NCI-H526 (cell line): ENCODE results near the gene PCYOX1L.

Experiments used
- DNase-seq, 2 experiments: peaks; one replicate each; lab custom pipeline; 2025; lab: John Stamatoyannopoulos, UW

The PCYOX1L gene

DNA sequence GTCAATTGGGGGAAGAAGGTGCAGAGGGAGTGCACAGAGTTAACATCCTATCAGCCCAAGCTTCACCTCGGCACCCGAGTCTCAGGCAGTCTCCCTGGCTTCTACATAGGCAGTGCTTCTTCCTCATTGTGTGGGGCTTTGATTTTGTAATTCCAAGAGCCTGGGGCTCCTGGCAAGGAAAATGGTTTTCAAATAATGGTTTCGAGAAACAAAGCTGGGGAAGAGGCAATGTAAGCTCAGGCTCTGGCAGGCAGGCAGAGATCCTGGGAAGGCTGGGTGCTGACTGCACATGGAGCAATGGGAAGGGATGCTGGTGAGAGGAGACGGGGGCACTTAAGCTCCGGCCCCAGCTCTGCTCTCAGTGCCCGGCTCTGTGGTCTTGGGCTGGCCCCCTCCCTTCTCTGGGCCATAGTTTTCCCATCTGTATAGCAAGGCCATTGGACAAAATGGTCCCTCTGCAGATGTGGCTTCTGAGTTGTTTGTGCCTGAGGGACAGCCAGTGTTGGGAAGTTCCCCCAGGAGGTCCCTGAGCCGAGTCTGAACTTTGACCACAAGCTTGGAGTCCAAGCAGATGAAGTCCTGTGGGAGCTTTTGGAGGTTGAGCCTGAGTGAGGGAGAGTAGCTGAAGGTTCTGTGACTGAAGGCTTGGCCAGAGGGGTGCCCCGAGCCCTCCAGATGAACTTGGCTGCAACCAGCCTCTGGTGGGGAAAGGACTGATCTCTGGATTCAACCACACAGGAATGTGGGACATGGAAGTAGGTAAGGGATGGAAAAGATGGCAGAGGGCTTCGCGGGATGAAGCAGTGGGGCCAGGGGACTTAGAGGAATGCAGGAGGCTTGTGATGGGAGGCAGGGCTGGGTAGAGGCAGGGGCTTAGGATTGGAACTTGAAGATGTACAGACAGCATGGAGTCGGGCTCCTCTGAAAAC lies 49.7 kb downstream of the PCYOX1L start:
- no peak for DNase-seq

DNA sequence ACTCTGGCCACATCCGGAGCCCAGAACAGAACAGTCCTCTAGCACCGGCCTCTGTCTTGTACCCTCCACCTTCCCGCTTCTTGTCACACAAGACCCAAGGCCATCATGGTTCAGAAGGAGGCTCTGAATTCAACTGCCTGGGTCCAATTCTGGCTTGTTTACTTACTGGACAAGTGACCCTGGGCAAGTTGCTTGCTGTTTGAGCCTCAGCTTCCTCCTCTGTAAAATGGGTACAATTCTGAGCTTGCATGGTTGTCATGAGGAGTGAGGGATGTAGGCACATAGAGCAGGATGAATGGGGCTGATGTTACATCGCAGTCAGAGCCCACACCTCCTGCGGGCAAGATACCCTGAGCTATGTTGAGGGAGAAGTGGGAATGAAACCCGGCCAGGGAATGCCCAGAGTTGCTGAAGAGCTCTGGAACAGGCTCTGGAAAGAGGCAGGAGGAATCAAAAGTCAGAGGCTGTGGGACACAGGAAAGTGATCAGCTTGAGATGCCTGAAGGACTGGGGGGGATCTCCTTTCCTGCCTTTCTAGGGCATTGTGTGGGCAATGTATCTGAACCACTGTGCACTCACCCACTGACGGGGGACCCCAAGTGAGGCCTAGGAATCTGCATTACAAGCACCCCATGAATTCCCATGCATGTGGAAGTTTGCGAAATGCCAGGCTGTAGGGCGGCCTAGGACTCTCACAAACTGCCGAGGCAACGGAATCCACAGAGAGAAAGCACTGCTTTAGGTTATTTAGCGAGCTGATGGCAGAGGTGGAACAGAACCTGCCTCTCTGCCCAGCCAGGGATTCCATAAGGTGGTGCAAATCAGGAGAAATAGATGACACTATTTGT lies 50.6 kb downstream of the PCYOX1L start:
- DNase-seq, result no peak

GRCh38 chr5:149409268-149409948 lies 51.6 kb downstream of the PCYOX1L start:
- DNase-seq, result no peak

DNA sequence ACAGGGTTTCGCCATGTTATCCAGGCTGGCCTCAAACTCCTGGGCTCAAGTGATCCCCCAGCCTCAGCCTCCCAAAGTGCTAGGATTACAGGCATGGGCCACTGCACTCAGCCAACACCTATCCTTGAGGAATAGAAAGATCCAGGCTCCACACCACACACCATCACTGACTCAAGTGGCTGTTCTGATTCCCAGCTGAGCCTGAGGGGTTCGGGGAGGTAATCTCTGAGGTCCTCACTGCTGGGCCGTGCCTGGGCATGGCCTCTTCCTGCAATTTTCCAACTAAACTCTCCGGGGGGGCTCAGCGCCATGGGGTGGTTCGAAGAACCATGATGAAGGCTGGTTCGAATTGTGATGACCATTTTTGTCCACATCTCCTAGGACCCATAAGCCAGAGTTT lies 52.2 kb downstream of the PCYOX1L start:
- no peak for DNase-seq

DNA sequence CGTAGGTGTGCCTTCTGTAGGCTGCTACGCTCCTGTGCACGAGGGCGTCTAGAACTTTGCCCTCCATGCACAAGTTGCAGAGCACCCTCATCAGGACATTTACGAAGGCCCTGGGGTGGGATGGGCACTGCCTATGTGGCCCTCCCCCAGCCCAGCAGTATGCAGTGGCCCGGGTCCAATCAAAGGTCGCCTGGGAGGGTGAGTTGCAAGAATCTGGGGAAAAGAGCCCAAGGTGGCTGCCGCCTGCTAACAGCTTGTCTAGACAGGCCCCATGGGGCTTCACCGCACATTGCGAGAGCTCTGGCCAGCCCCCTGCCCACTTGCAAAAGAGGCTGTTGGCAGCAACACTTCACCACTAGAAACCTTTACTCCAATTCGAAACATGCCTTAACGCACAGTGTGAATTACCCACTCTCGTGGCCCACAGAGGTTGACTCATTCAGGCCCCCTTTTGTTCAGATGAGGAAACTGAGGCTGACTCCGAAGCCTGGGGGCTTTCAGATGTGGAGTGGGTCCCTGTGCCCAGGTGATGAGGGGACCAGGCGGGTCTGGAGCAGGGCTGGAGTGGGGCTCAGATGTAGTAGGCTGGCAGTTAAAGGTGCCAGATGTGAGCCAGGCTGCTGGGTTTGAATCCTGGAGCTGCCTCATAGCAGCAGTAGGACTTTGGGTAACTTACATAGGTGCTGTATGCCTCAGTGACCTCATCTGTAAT lies 53.0 kb downstream of the PCYOX1L start:
- no peak for DNase-seq

- no peak for DNase-seq
Observed at GRCh38 chr5:149411738-149412519, 54.1 kb downstream of the PCYOX1L start.

- no peak for DNase-seq
Observed at GRCh38 chr5:149412783-149413476, 55.1 kb downstream of the PCYOX1L start.

DNA sequence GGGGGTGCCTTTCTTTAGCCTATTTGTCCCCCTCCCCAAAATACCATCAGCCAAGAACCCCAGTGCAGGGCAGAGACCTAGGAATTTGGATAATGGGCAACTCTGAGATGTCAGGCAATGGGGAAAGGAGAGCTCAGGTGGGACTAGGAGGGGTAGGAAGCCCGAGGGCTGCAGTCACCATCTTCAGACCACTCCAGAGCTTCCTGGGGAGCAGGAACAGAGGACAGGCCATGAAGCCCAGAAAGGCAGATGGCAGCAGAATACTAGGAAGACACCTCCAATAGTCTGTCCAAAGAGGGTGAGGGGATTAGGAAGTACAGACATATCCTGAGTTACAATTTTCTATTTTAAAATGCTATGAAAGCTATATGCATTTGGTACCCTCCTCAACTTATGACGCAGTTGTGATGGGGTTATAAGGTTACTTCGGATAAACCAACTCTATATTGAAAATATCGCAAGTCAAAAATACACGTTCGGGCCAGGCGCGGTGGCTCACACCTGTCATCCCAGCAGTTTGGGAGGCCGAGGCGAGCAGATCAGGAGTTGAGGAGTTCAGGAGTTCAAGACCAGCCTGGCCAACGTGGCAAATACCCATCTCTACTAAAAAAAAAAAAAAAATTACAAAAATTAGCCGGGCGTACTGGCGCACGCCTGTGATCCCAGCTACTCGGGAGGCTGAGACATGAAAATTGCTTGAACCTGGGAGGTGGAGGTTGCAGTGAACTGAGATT lies 55.8 kb downstream of the PCYOX1L start:
- DNase-seq, result no peak

- DNase-seq, result no peak
Observed at GRCh38 chr5:149414405-149415065, 56.7 kb downstream of the PCYOX1L start.

DNA sequence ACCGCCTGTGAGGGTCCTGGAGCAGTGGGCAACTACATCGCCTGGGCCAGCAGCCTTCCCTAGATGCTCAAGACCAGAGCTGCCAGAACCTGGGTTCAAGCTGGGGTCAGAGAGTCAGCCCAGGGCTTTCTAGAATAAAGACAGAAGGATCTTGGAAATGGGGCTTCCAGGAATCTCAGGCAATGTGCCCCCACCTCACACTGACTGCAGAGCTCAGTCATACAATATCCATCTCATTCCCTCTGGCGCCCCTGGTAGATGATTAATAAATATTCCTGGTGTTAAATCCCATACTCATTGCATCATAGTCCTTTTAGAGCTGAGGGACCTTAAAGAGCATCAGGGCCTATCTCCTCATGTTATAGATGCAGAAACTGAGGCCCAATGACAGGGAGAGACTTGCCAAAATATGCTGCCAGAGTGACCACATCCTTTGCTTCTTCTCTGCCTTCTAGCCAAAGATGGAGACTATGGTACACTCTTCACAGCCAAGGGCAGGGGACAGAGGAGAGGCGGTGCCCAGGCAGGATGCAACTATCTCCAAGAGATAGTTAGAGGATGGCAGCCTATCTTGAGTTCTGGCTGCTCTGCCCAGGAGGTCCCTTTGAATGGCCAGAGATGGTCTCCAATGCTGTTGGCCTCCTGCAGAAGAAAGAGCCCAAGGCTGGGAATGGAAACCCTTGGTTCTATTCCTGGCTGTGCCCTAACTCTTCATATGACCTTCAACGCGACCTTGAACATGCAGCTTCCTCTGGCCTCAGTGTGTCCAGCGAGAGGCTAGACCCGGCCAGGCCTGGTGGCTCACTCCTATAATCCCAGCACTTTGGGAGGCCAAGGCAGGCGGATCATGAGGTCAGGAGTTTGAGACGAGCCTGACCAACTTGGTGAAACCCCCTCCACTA lies 57.5 kb downstream of the PCYOX1L start:
- DNase-seq, result no peak

DNA sequence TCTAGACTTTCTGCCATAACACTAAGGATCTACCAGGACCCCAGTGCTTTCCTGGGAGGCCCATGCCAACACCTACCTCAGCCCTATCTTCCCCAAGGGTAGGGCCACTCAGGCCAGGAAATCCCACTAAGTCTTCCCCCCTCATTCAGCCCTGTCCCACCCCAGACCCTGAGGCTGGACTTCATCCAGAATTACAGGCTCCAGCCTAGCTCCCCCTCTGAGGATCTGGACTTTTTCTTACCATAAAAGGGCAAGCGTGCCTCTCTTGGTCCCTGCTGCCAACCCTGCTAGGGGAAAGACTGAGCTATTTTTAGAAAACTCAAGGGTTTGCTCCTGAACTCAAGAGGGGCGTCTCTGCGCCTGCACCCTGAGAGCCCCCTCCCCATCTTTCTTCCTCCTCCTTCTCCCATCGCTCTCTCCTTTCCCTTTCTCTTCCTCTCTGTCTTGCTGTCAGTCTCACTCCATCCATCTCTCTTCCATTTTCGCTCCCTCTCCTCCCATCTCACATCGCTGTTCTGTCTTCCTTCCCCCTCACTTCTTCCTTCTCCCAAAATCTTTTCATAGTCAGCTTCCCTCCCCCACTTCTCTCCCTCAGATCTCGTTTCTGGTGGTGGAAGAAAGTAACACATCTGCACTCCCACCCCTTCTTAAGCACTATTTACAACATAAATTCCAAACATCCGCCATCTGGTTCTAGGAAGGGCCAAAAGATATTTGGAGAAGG lies 59.3 kb downstream of the PCYOX1L start:
- DNase-seq, result no peak

DNA sequence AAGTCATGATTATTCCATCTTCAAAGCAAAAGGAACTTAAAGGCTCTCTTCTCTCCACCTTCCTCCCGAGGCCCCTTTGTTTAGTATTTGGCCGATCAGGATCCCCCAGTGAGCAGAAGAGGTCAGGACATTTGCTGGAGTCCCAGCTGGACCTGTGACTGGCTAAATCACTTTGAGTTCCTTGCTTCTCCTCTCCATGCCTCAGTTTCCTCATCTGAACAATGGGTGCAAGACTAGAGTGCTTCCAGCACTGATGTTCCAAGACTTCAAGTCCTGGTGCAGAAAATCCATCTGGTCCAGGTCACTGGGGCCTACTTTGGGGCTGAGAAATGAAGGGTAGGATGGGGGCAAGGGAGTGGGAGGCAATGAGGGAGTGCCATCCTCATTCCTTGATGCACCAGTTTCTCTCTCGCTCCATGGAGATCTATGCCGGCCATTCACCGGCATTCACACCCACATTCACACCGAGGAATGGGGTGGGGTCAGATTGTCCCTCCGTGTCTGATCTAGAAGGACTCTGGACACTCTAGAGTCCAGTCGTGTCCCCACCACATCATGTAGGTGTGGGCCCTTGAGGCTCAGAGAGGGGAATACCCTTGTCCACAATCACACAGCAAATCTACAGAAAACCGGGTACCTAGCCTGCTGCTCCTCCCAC lies 60.0 kb downstream of the PCYOX1L start:
- DNase-seq, result no peak

DNA sequence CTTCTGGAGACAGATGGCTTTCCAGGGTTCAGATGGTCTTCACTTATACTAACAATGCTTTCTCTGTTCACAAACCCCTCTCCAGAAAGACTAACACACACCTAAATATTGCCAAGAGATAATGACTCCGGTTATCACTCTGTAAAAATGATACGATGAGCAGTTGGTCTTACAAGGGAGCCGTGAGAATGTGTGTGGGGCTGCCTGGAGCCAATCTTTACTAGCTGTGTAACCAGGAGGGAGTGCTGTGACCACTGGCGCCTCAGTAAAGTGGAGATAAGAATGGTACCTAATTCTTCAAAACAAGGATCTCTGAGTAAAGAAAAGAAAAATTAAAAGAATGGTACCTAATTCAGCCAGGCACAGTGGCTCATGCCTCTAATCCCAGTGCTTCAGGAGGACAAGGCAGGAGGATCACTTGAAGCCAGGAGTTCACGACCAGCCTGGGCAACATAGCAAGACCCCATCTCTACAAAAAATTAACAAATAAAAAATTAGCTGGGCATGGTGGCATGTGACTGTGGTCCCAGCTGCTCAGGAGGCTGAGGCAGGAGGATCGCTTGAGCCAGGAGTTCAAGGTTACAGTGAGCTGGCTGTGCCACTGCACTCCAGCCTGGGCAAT lies 61.2 kb downstream of the PCYOX1L start:
- no peak for DNase-seq
